Activated CD4-positive, alpha-beta T cell treated with anti-CD3 and anti-CD28 coated beads, Interleukin-2, amount 50 U/mL, for 4 hours (primary cell): ENCODE results near the gene GLUD1.
"Not testable (repeated sequence)": the region's sequence is repeated elsewhere in the genome, so short reads cannot be mapped to it uniquely, and the experiment has no call there.

Experiments
- DNase-seq, 2 experiments: peaks; one replicate each; pipeline ENCODE4 v3.0.0-alpha.2; 2020

Gene GLUD1

DNA sequence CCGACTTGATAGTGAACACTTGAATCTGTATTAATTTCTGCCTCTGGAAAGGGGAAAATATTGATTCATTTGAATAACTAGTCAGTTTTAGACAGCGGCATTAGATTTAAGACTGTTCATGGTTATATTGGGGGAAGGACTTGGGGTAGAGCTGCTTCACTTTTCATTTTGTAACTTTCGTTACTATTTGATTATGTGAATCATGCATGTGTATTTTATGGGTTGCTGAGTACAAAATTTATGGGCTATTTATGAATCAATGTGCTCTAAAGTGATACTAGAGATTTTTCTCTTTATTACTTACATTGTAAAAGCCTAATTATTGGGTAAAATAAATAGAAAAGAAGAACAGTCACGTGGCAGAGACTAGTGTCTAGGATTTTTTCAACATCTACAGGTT, 4.9 kb downstream of the GLUD1 start:
- no peak for DNase-seq

DNA sequence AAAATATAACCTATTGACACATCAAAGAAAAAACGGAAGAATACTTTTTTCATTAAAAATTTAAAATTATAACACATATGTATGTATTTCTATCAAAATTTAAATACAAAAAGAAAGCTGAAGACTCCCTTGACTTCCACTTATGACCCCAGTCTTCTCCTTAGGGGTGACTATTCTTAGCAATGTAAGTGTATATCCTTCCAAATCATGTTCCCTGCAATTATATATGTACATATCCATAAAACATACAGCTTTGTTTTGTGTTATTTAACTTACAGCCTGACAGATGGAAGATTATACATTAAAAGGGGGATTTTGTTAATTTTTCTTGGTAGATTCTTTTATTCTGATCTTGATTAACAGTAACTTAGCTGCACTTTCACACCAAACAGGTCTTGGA, 9.1 kb downstream of the GLUD1 start:
- DNase-seq, result no peak

DNA sequence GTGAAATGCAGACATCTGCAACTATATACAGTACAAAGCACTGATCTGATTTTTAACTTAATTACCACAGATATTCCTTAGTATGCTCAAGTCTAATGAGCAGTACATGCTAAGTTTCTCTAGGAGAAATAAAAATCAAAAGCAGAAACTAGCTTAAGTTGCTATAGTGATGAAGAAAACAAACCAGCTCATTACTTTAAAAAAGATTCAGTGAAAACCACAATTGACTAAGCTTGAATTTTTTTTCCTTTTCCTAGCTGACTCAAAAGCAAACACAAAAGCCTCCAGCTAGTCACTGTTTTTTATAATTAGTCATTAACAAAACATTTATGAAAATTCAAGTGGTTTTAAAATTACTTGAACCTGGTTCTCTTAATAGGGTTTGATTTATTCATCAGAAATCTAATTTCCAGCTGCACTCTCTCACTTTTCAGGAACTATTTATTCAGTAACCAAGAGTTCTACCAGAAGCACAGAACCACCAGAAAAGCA, 10.3 kb downstream of the GLUD1 start:
- DNase-seq, result not testable (repeated sequence)

DNA sequence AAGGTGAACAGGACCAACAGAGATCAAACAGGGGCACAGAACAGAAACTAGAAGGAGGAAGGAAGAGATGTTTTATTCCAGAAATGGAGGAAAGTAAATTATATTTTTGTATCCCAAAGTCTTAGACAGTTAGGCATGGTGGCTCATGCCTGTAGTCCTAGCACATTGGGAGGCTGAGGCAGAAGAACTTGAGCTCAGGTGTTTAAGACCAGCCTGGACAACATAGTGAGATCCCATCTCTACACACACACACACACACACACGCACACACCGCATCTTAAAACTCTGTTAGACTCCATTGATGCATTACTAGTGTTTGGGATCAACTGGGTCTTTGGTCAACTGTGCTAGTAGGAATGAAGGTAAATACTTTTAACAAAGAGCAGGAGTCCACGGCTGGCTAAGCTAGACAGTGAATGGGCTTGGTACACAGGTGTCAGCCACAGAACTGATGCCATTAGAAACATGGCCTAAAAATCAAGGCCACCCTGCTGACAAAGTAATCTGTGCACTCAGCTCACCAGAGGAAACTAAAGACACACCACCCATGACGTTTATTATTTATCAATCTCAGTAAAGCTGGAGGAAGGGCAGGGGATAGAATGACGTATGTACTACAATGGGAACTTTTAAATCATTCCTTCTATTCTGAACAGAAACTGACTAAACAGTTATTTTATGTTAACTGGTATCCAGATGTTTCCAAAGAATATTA, 10.9 kb downstream of the GLUD1 start:
- not testable (repeated sequence) for DNase-seq

DNA sequence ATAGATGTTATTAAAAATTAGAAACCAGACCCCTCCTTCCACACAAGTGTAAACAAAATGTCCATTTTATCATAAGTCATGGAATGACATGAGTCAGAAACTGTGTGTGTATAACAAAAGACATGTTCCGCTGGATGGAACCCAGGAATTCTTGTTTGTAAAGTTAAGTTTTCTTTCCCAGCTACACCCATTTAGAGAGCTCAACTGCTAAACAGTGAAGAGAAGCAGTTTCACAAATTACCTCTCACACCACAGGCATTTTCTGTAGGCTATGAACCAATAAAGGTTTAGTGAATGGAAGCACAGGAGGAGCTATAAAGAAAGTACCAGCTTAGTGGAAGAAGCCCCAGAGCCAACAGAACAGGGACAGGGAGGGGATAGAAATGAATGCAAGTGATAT, 12.4 kb downstream of the GLUD1 start:
- DNase-seq, result not testable (repeated sequence)

DNA sequence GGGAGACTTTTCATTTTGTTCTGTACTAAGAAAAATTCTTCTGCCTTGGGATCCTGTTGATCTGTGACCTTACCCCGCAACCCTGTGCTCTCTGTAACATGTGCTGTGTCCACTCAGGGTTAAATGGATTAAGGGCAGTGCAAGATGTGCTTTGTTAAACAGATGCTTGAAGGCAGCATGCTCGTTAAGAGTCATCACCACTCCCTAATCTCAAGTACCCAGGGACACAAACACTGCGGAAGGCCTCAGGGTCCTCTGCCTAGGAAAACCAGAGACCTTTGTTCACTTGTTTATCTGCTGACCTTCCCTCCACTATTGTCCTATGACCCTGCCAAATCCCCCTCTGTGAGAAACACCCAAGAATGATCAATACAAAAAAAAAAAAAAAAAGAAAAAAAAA, 13.1 kb downstream of the GLUD1 start:
- not testable (repeated sequence) for DNase-seq

DNA sequence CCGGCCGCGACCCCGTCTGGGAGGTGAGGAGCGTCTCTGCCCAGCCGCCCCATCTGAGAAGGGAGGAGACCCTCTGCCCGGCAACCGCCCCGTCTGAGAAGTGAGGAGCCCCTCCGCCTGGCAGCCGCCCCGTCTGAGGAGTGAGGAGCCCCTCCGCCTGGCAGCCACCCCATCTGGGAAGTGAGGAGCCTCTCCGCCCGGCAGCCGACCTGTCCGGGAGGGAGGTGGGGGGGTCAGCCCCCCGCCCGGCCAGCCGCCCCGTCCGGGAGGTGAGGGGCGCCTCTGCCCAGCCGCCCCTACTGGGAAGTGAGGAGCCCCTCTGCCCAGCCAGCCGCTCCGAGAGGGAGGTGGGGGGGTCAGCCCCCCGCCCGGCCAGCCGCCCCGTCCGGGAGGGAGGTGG, 14.0 kb downstream of the GLUD1 start:
- DNase-seq, result not testable (repeated sequence)

DNA sequence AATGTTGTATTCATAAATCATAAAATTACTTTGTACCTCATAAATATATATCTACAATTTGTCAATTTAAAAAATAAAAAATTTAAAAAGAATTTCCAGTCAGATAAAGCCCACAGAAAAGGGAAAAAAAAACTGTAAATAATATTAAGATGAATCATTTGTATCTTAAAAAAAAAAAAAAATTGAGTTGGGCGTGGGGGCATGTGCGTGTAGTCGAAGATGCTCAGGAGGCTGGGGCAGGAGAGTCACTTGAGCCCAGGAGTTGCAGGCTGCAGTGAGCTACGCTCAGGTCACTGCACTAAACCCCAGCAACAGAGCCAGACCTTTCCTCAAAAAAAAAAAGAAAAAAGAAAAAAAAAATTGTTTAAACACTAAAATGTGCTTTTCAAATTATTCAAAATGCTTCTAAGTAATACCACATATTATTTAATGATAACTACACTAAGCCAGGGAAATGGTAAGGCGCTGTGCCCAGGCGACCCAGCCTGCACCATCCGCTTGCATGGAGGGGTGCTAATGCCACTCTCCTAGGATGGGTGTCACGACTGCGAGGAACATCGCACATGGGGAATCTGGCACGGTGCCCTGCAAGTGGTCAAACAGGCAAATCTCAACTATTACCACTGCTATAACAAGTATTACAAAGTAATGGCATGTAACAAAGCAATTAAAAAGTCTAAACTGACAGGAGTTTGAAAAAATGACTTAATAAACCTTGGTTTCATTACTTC, 15.4 kb downstream of the GLUD1 start:
- no peak for DNase-seq

DNA sequence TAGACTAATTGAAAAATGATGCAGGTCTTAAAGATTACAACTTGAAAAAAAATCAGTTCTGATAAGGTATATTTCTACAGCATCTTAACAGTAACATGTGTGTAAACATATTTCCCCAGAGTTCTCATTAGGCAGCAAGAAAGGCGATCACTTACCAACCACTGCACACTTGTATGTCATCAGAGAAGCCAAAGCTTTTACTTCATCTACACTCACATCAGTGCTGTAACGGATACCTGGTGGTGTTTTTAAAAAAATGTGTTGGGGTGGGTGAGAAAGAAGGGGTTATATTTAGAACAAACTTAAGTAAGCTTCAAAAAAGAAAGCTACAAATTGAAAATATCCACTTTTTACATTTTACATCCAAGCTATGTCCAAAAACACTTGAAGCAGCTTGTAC, 18.2 kb downstream of the GLUD1 start:
- DNase-seq, result not testable (repeated sequence)

DNA sequence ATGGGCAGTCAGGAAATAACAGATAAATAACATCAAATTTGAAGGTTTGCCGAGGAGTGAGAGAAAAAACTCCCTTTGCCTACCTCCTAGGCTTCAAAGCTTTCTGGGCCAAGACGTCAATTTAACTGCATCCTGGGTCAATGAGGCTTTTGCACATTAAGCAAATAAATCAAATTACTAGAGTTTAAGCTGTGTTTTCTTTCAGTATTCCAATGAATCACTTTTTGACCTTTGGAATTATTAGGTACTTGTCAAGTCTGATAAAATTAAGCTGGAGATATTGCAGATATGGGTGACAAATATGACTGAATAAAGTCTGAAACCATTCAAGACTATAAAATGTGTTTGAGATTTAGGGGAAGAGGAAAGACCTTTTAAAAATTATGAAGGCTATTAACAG, 22.2 kb downstream of the GLUD1 start:
- no peak for DNase-seq

DNA sequence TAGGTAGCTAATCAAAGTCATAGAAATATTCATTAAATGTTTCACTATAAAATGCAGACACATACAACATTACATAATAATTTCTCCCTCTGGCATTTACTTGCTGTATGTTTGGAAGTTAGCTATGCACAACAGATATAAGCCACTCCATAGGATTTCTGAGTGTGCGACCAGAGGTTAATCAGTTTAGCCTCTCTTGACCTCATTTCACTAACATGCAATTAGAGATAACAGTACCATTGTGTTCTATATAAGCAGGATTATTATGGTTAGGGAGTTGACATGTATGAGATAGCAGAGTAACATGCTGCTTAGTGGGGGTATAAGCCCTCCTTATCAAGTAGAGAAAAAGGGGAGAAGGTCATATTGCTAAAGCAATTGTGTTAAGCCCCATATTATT, 26.4 kb downstream of the GLUD1 start:
- DNase-seq, result no peak

DNA sequence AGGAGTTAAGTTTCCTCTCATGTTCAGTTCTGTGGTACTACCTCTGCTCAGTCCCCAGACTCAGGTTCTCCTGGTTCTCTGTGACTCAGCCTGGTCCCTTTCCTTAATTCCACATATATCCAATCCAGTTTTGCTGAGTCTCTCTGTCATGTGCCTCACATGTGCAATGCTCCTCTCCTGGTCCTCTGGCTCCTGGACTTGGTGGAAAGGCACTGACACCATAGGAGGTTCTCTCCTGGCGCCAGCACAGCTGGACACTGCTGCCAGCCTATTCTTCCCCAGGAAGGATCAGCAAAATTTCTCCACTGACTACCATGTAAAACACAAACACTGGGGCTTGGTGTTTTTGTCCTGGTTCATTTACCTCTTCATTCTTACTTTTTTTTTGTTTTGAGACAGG, 27.8 kb downstream of the GLUD1 start:
- DNase-seq, result no peak

DNA sequence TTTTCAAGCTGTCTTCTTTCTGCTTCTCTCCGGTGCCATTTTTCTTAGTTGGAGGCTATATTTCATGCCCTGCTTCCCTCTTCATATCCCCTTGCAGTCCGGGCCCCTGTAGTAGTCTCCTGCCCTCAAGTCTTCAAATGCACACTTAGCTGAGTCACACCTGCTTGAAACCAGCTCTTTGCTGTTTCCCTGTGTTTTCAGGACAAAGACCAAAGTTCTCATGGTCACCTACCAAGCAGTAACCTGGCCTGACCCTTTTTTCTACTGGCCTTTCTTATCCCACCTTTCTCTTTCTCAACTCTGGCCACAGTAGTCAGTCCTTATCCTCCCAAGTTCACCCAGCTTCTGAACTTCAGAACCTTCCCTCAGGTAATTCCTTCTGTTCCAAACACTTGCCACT, 28.5 kb downstream of the GLUD1 start:
- no peak for DNase-seq

DNA sequence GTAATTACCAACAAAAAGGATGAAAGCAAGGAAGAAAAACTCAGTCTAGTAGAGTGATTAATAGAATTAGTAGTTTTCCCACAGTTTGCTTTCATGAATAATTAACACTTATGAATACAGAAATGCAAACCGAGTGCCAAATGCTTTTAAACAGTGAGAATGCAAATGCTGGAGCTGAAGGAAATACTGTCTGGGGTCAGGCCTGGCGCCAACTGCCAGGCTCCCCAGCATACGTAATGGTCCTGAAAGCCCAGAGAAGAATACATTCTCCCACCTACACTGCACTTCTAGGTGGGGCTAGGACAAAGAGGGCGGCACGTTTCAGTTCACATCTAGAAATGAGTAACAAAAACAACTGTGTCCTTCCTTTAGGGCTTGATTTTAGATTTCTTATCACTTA, 30.0 kb downstream of the GLUD1 start:
- no peak for DNase-seq

DNA sequence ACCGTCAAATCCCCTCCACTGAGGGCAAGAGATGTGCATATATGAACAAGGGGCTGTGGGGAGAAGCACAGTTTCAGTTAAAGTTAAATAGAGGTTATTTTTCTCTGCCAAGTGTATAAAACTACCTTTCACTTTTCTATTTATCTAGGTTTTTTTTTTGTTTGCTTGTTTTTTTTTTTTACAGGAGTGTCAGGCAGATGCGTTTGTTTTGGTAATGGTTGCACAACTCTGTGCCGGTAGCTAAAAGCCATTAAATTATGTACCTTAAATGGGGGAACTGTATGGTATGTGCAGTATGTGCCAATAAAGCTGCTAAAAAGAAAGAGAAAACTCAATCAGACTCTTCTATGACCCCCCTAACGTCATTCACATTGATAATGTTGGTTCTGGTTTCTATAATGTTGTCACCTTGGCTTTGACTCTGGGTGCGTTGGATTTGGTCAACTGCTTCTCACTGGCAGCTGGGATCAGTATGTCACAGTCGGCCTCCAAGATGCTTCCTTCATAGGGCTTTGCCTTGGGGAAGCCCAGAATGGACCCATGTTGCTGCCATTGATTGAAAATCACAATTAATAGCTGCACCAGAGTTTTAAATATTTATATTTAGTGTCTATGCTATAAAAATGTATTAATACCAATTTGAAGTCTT, 34.2 kb downstream of the GLUD1 start:
- DNase-seq, result no peak

DNA sequence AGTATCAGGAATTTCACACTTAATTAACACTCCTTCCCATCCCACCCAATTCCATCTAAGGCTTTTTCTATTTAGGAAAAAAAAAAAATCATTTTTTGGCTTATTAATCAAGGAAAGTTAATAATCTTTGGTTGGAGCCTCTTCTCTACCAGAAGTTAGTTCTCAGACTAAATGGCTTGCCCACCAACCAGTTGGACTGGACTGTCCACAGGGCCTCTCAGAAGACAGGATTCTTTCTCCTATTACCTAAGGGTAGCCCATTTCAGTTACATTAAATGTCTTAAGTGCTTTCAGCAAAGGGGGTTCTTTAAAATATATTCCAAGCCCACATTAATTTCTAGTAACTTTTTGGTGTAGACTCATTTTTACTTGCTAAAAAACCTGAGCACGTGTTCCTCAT, 35.2 kb downstream of the GLUD1 start:
- DNase-seq, result no peak

DNA sequence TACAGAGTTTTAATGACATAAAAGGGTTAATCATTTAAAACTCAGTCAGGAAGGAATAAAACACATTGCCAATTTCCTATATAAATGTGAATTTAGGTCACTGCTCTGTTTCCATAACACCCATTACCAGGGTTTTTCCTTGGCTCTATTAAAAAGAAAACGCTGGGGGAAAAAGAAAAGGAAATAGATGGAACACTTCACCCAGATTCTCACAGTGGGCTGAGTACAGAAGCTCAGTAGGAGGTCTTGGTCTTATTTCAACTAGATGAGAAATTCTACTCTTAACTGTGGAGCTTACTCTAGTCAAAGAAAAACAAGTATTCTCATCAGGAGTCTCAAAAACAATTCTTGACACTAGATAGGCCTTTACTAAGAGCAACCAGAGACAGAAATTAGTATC, 36.5 kb downstream of the GLUD1 start:
- no peak for DNase-seq

DNA sequence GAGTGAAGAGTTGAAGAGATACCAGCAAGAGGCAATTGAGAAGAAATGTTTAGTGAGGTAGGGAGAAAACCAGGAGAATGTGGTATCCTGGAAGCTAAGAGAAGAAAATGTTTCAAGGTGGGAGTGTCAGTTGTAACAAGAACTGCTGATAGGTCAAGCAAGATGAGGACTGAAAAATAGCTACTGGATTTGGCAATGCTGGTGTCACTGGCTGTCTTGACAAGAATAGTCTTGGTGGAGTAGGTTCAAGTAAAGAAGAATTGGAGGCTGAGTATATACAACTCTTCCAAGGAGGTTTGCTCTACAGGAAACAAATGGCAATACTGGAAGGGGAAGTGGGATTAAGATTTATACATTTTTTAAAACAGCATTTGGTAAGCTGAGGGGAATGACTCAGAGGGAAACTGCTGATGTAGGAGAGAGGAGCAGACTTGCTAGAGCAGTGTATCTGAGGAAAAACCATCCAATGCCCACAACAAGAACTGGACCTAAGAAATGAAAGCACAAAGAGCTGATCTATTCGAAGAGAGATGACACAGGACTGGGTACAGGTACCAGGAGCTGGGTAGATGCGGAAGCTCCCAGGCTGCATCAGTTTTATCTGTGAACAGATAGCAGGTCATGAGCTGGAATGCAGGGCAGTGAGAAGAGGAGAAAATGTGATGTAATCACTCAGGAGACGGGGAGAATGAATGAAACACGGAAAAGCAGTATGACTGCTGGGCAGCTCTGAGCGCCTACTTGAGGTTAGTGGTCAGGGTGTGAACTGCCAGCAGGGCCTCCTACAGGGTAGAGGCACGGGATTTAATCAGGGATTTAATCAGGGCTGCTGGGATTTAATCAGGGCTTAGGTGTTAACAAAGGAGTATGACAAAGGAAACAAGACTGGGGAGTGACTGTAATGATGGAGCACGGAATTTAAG, 40.0 kb downstream of the GLUD1 start:
- no peak for DNase-seq

DNA sequence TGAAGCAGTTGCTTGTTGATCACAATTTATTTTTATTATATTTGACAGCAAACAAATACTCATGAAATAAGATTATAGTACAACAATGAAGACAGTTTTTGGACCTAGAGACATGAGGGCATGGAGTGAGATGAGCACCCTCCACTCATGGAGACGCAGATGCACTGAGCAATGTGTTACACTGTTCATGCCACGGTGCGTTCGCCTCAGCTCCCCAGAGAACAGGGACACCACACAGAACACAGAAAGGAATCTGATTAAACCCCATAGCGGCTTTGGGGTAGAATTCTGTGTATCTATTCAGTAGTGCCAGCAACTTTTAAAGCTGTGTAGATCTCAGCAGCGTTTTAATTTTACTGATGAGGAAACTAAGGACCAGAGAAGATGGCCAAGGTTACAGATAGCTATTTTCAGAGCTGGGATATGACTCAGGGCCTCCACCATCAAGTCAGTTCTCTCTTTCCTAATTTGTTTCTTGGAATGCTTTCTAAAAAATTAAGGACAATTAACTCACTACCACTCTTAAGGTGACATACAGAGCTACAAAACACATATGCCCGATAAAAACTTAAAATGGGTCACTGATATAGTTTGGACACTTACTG, 41.0 kb downstream of the GLUD1 start:
- DNase-seq, result no peak

DNA sequence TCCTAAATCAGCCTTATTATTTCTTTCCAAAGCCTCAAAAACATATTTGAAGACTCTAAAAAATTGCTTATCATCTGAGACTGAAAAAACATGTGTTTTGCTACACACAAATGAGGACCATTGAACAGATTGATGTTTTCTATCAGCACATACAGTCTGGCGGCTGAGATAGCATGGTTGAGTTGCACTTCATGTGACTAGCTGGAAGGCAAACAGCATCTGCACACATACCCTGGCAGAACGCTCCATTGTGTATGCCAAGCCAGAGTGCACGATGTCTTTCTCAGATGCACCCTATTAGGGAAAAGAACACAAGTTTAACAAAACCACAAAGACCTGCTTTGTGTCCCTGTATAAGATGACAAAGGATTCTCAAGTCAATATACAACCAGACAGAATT, 41.5 kb downstream of the GLUD1 start:
- DNase-seq, result no peak

DNA sequence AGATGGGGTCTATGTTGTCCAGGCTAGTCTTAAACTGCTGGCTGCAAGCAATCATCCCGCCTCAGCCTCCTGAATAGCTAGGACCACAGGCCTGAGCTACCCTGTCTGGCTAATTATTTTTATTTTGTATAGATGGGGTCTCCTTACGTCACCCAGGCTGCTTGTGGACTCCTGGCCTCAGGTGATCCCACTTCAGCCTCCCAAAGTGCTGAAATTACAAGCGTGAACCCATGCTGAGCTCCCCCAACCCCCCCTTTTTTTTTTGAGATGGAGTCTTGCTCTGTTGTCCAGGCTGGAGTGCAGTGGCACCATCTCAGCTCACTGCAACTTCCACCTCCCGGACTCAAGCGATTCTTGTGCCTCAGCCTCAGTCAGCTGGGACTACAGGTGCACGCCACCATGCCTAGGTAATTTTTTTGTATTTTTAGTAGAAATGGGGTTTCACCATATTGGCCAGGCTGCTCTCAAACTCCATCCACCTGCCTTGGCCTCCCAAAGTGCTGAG, 49.2 kb downstream of the GLUD1 start:
- no peak for DNase-seq

DNA sequence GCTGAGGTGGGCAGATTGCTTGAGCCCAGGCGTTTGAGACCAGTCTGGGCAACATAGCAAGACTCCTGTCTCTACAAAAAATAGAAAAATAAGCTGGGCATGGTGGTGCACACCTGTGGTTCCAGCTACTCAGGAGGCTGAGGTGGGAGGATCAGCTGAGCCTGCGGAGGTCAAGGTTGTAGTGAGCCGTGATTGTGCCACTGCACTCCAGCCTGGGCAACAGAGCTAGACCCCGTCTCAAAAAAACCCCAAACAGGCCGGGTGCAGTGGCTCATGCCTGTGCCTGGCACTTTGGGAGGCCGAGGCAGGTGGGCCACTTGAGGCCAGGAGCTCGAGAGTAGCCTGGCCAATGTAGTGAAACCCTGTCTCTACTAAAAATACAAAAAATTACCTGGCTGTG, 51.1 kb downstream of the GLUD1 start:
- DNase-seq, result not testable (repeated sequence)
